SK-N-SH (cell line): ENCODE results near the gene ZSWIM5. TPM values are rescaled to one million over a fixed set of nuclear protein-coding genes. Genes with fewer than 3 reads are reported as not detected.

Experiments
- CTCF ChIA-PET: fragments of 300-600, 350-600 bp; formaldehyde crosslinking; extraction: SDS; loops from one replicate; lab custom pipeline; 2021; lab: Yijun Ruan, JAX
- POLR2A ChIA-PET: fragments of 350-600 bp; sonication (Branson Sonifier 250); formaldehyde crosslinking; extraction: SDS; loops from one replicate; lab custom pipeline; 2020; ENCODE audit warnings: antibody characterized with exemption, inconsistent platforms; lab: Yijun Ruan, JAX
- DNase-seq: peaks from one replicate; pipeline ENCODE4 v3.0.0; 2012
- H2AFZ ChIP-seq: fragments of 200-600 bp; sonication (generic); 2 replicates; pipeline ENCODE4 v1.8.1; 2016; ENCODE audit warnings: antibody characterized with exemption, mild to moderate bottlenecking, low read depth
- H3F3A ChIP-seq: fragments of 200-600 bp; sonication (generic); replicated peaks from 2 replicates; pipeline ENCODE3; 2016; ENCODE audit warnings: antibody characterized with exemption, mild to moderate bottlenecking; ENCODE audit not compliant: insufficient read depth
- H3K27ac ChIP-seq, 2 experiments: fragments of 200-500 bp in 1 of 2; fragments of 200-600 bp in 1 of 2; sonication (Bioruptor generic) in 1 of 2; sonication (generic), shearing (Covaris generic) in 1 of 2; 2 replicates each; pipeline versions ENCODE4 v1.5.1 to v1.6.1; 2014 to 2016; ENCODE audit warnings: low read depth in 2 of 2, inconsistent platforms in 1 of 2, low read length in 1 of 2, mild to moderate bottlenecking in 1 of 2, mixed read lengths in 1 of 2
- H3K27me3 ChIP-seq: fragments of 200-600 bp; sonication (generic), shearing (Covaris generic); 2 replicates; pipeline ENCODE4 v1.6.1; 2016; ENCODE audit warnings: mixed run types; ENCODE audit not compliant: insufficient read depth
- H3K36me3 ChIP-seq, 2 experiments: fragments of 200-500 bp in 1 of 2; fragments of 200-600 bp in 1 of 2; sonication (Bioruptor generic) in 1 of 2; sonication (generic) in 1 of 2; replicated peaks in 1 of 2; 2 replicates each; pipeline versions ENCODE3 to v1.5.1; 2014 to 2016; ENCODE audit warnings: low read length in 1 of 2, mild to moderate bottlenecking in 1 of 2; ENCODE audit not compliant: insufficient read depth in 2 of 2, control insufficient read depth in 1 of 2
- H3K4me1 ChIP-seq, 2 experiments: fragments of 200-500 bp in 1 of 2; fragments of 200-600 bp in 1 of 2; sonication (Bioruptor generic) in 1 of 2; sonication (generic), shearing (Covaris generic) in 1 of 2; 2 replicates each; pipeline versions ENCODE4 v1.5.1 to v1.6.1; 2014 to 2016; ENCODE audit warnings: low read depth in 1 of 2, low read length in 1 of 2, mixed run types in 1 of 2; ENCODE audit not compliant: insufficient read depth in 2 of 2, control insufficient read depth in 1 of 2
- H3K4me2 ChIP-seq: fragments of 200-600 bp; sonication (generic), shearing (Covaris generic); 2 replicates; pipeline ENCODE4 v1.6.1; 2017; ENCODE audit warnings: mixed run types
- H3K4me3 ChIP-seq, 2 experiments: fragments of 200-500 bp in 1 of 2; fragments of 200-600 bp in 1 of 2; sonication (Bioruptor generic) in 1 of 2; sonication (generic), shearing (Covaris generic) in 1 of 2; 2 replicates each; pipeline versions ENCODE4 v1.5.1 to v1.8.1; 2014 to 2016; ENCODE audit warnings: low read depth in 2 of 2, inconsistent platforms in 1 of 2, low read length in 1 of 2, mild to moderate bottlenecking in 1 of 2, mixed read lengths in 1 of 2, moderate library complexity in 1 of 2
- H3K79me2 ChIP-seq: fragments of 200-600 bp; sonication (generic); 2 replicates; pipeline ENCODE4 v1.8.1; 2017; ENCODE audit warnings: mild to moderate bottlenecking; ENCODE audit not compliant: insufficient read depth
- H3K9ac ChIP-seq: fragments of 200-600 bp; sonication (generic); 2 replicates; pipeline ENCODE4 v1.6.1; 2017; ENCODE audit warnings: mixed run types
- H3K9me2 ChIP-seq: fragments of 200-600 bp; sonication (generic); 2 replicates; pipeline ENCODE4 v1.6.1; 2017; ENCODE audit warnings: mixed run types
- H3K9me3 ChIP-seq: fragments of 200-600 bp; sonication (generic); 2 replicates; pipeline ENCODE4 v1.6.1; 2017; ENCODE audit warnings: mixed run types, mild to moderate bottlenecking, moderate library complexity
- H4K20me1 ChIP-seq: fragments of 200-600 bp; sonication (generic); 2 replicates; pipeline ENCODE4 v1.6.1; 2017; ENCODE audit warnings: mild to moderate bottlenecking, mixed run types; ENCODE audit not compliant: insufficient read depth
- EP300 ChIP-seq, 2 experiments: IDR thresholded peaks; 2 replicates each; pipeline versions ENCODE4 v1.4.0 to v1.6.1; 2012; ENCODE audit warnings: borderline replicate concordance in 1 of 2, low read depth in 1 of 2, low read length in 1 of 2
- JUND ChIP-seq: IDR thresholded peaks from 2 replicates; pipeline ENCODE4 v1.4.0; 2012
- MEF2A ChIP-seq: IDR thresholded peaks from 2 replicates; pipeline ENCODE4 v1.4.0; 2012; ENCODE audit warnings: low read depth, borderline replicate concordance
- NFIC ChIP-seq: IDR thresholded peaks from 2 replicates; pipeline ENCODE4 v1.4.0; 2012; ENCODE audit warnings: borderline replicate concordance
- NRF1 ChIP-seq: IDR thresholded peaks from 2 replicates; pipeline ENCODE4 v1.6.1; 2012; ENCODE audit warnings: low read depth, mild to moderate bottlenecking, low read length
- POLR2AphosphoS5 ChIP-seq: IDR thresholded peaks from 2 replicates; pipeline ENCODE4 v1.6.1; 2012; ENCODE audit warnings: low read depth, low read length
- RCOR1 ChIP-seq: fragments of 150-350 bp; IDR thresholded peaks from 2 replicates; pipeline ENCODE4 v1.6.1; 2017; ENCODE audit warnings: antibody characterized with exemption, low read length
- RFX5 ChIP-seq: IDR thresholded peaks from 2 replicates; pipeline ENCODE4 v1.6.1; 2012; ENCODE audit warnings: mild to moderate bottlenecking, improper control_type of control experiment, low read length
- RXRA ChIP-seq: IDR thresholded peaks from 2 replicates; pipeline ENCODE4 v1.4.0; 2012; ENCODE audit warnings: low read depth, mild to moderate bottlenecking, borderline replicate concordance
- TCF12 ChIP-seq: IDR thresholded peaks from 2 replicates; pipeline ENCODE4 v1.4.0; 2012
- TEAD4 ChIP-seq: IDR thresholded peaks from 2 replicates; pipeline ENCODE4 v1.4.0; 2012; ENCODE audit warnings: mild to moderate bottlenecking, borderline replicate concordance; ENCODE audit not compliant: insufficient read depth
- WGBS: methylation state at CpG from one replicate; pipeline ENCODE4 v1.1.6; 2017; ENCODE audit warnings: low lambda C conversion rate; 5-methylcytosine and 5-hydroxymethylcytosine counted together
- polyA plus RNA-seq, 3 experiments: library from polyadenylated mRNA; depleted of rRNA; stranded (reverse); fragments of >200 nt; gene quantifications; 2 replicates each; pipeline ENCODE4 v1.2.3, GENCODE V29; 2012
- TF ChIP-seq, protein P1 (sequence below): fragments of 200-600 bp; sonication (generic); IDR thresholded peaks from 2 replicates; pipeline ENCODE4 v1.6.1; 2017; ENCODE audit warnings: antibody characterized with exemption, mild to moderate bottlenecking, moderate library complexity
- TF ChIP-seq, protein P2 (sequence below): IDR thresholded peaks from 2 replicates; pipeline ENCODE4 v1.4.0; 2012; ENCODE audit warnings: low read depth, borderline replicate concordance
- TF ChIP-seq, protein P3 (sequence below): IDR thresholded peaks from 2 replicates; pipeline ENCODE4 v1.4.0; 2012; ENCODE audit warnings: low read depth
- TF ChIP-seq, protein P4 (sequence below): IDR thresholded peaks from 2 replicates; pipeline ENCODE4; 2012

The ZSWIM5 gene
- polyA plus RNA-seq, 1 of the 3 experiments (the other 2 are of a cell fraction), result 0.07 TPM

DNA sequence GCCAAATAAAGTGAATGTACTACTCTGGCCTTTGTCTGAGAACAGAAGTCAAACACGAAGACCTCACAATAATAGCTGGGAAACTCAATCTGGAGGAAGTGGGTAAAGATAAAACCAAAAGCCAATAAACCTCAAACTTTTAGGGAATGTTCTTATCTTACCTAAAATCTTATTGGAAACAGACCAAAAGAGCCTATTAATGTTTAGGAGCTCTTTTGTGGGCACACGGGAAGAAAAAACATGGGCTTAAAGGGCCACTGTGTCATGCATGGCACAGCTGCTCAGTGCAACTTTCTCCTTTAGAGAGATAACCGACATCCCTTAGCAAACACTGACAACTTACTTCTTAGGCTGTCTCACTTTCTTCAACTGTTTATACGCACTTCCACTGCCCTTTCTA, 236.1 kb downstream of the ZSWIM5 start:
- Histone ChIP-seq H3K27me3 (no peaks in the 10 kb centered on the region), H3K4me2 (0 out of 2 replicates have a peak overlapping the region, but pooled peaks have one; percentile 26), H3K9me2 (no peaks in the 10 kb centered on the region), H3K79me2 (peaks cover 3% of the 10 kb centered on the region; the same call in 1 of the 2 replicates), H3F3A (peaks cover 11% of the 10 kb centered on the region), H3K27ac (peak overlapping the region in 1 of 2 experiments; percentile 55; a peak in 3 of 4 replicates), H3K36me3 (peaks cover 0 to 2% of the 10 kb centered on the region in 2 experiments), H3K9me3 (no peaks in the 10 kb centered on the region), H2AFZ (no peak overlapping the region), H3K4me3 (no peak overlapping the region), H3K9ac (no peak overlapping the region), H4K20me1 (no peaks in the 10 kb centered on the region), H3K4me1 (peaks cover 0 to 8% of the 10 kb centered on the region in 2 experiments; a peak in 2 of 4 replicates)
- DNase-seq, result no peak
- POLR2A ChIA-PET, result no interaction called here
- CTCF ChIA-PET, result interaction anchor here (0.6 to 1.1 kb wide), 3 partner anchors 40 to 237 kb away, joined by 3 to 4 read pairs (median 3); partner anchors contain the start of gene HECTD3
- 28% methylated on average over 4 of the region's 4 CpGs for WGBS
- TF ChIP-seq RFX5 (no peak), RXRA (peak; percentile 9; the same call in 1 of the 2 replicates), MEF2A (no peak), EP300 (IDR thresholded peaks at IDR 0.05; ENCODE audit: borderline replicate concordance in 1 of 2, low read depth in 1 of 2, low read length in 1 of 2) (0 out of 4 replicates have a peak, but pooled peaks of 1 of the 2 experiments have one; percentile 42), JUND (peak; percentile 30; the same call in 1 of the 2 replicates), TCF12 (peak; percentile 91), NRF1 (no peak), TEAD4 (peak; percentile 64), POLR2AphosphoS5 (peak; percentile 22; the same call in 1 of the 2 replicates), NFIC (peak; percentile 75; the same call in 1 of the 2 replicates), RCOR1 (no peak)
- TF ChIP-seq, protein P1, sequence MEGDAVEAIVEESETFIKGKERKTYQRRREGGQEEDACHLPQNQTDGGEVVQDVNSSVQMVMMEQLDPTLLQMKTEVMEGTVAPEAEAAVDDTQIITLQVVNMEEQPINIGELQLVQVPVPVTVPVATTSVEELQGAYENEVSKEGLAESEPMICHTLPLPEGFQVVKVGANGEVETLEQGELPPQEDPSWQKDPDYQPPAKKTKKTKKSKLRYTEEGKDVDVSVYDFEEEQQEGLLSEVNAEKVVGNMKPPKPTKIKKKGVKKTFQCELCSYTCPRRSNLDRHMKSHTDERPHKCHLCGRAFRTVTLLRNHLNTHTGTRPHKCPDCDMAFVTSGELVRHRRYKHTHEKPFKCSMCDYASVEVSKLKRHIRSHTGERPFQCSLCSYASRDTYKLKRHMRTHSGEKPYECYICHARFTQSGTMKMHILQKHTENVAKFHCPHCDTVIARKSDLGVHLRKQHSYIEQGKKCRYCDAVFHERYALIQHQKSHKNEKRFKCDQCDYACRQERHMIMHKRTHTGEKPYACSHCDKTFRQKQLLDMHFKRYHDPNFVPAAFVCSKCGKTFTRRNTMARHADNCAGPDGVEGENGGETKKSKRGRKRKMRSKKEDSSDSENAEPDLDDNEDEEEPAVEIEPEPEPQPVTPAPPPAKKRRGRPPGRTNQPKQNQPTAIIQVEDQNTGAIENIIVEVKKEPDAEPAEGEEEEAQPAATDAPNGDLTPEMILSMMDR, result no peak
- TF ChIP-seq, protein P2, sequence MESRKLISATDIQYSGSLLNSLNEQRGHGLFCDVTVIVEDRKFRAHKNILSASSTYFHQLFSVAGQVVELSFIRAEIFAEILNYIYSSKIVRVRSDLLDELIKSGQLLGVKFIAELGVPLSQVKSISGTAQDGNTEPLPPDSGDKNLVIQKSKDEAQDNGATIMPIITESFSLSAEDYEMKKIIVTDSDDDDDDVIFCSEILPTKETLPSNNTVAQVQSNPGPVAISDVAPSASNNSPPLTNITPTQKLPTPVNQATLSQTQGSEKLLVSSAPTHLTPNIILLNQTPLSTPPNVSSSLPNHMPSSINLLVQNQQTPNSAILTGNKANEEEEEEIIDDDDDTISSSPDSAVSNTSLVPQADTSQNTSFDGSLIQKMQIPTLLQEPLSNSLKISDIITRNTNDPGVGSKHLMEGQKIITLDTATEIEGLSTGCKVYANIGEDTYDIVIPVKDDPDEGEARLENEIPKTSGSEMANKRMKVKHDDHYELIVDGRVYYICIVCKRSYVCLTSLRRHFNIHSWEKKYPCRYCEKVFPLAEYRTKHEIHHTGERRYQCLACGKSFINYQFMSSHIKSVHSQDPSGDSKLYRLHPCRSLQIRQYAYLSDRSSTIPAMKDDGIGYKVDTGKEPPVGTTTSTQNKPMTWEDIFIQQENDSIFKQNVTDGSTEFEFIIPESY, result no peak
- TF ChIP-seq, protein P3, sequence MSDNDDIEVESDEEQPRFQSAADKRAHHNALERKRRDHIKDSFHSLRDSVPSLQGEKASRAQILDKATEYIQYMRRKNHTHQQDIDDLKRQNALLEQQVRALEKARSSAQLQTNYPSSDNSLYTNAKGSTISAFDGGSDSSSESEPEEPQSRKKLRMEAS, result 0 out of 2 replicates have a peak, but pooled peaks have one; percentile 17
- TF ChIP-seq, protein P4, sequence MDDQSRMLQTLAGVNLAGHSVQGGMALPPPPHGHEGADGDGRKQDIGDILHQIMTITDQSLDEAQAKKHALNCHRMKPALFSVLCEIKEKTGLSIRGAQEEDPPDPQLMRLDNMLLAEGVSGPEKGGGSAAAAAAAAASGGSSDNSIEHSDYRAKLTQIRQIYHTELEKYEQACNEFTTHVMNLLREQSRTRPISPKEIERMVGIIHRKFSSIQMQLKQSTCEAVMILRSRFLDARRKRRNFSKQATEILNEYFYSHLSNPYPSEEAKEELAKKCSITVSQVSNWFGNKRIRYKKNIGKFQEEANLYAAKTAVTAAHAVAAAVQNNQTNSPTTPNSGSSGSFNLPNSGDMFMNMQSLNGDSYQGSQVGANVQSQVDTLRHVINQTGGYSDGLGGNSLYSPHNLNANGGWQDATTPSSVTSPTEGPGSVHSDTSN, result peak; percentile 39; the same call in 1 of the 2 replicates

Other genes starting within 250 kb of the ZSWIM5 start
- 21.3 and 24.8 TPM in 2 replicates for gene EIF2B3, start 220.0 kb downstream of the ZSWIM5 start, polyA plus RNA-seq (2012; rRNA removed)
- 39.3 and 44.2 TPM in 2 replicates for gene HECTD3, start 195.3 kb downstream of the ZSWIM5 start, polyA plus RNA-seq (2012; rRNA removed)
- gene UROD, start 194.4 kb downstream of the ZSWIM5 start, polyA plus RNA-seq (2012; rRNA removed), result 230 and 247 TPM in 2 replicates
- 0.19 and 0.25 TPM in 2 replicates for gene HPDL, start 120.3 kb upstream of the ZSWIM5 start, polyA plus RNA-seq (2012; rRNA removed)
- 17.3 and 19.1 TPM in 2 replicates for gene TOE1, start 133.6 kb upstream of the ZSWIM5 start, polyA plus RNA-seq (2012; rRNA removed)
- gene MUTYH, start 133.8 kb upstream of the ZSWIM5 start, polyA plus RNA-seq (2012; rRNA removed), result 21.9 and 23.3 TPM in 2 replicates